GM18508 (cell line): ENCODE results near the gene KIF1B.

Source experiments
- ATAC-seq: cut with Tn5 transposase; IDR thresholded peaks from one replicate; pipeline ENCODE4 v1.9.1; 2021; ENCODE audit warnings: moderate number of reproducible peaks; ENCODE audit not compliant: insufficient read depth, unreplicated experiment

KIF1B gene, protein sequence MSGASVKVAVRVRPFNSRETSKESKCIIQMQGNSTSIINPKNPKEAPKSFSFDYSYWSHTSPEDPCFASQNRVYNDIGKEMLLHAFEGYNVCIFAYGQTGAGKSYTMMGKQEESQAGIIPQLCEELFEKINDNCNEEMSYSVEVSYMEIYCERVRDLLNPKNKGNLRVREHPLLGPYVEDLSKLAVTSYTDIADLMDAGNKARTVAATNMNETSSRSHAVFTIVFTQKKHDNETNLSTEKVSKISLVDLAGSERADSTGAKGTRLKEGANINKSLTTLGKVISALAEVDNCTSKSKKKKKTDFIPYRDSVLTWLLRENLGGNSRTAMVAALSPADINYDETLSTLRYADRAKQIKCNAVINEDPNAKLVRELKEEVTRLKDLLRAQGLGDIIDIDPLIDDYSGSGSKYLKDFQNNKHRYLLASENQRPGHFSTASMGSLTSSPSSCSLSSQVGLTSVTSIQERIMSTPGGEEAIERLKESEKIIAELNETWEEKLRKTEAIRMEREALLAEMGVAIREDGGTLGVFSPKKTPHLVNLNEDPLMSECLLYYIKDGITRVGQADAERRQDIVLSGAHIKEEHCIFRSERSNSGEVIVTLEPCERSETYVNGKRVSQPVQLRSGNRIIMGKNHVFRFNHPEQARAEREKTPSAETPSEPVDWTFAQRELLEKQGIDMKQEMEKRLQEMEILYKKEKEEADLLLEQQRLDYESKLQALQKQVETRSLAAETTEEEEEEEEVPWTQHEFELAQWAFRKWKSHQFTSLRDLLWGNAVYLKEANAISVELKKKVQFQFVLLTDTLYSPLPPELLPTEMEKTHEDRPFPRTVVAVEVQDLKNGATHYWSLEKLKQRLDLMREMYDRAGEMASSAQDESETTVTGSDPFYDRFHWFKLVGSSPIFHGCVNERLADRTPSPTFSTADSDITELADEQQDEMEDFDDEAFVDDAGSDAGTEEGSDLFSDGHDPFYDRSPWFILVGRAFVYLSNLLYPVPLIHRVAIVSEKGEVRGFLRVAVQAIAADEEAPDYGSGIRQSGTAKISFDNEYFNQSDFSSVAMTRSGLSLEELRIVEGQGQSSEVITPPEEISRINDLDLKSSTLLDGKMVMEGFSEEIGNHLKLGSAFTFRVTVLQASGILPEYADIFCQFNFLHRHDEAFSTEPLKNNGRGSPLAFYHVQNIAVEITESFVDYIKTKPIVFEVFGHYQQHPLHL (N-terminal part only)

DNA sequence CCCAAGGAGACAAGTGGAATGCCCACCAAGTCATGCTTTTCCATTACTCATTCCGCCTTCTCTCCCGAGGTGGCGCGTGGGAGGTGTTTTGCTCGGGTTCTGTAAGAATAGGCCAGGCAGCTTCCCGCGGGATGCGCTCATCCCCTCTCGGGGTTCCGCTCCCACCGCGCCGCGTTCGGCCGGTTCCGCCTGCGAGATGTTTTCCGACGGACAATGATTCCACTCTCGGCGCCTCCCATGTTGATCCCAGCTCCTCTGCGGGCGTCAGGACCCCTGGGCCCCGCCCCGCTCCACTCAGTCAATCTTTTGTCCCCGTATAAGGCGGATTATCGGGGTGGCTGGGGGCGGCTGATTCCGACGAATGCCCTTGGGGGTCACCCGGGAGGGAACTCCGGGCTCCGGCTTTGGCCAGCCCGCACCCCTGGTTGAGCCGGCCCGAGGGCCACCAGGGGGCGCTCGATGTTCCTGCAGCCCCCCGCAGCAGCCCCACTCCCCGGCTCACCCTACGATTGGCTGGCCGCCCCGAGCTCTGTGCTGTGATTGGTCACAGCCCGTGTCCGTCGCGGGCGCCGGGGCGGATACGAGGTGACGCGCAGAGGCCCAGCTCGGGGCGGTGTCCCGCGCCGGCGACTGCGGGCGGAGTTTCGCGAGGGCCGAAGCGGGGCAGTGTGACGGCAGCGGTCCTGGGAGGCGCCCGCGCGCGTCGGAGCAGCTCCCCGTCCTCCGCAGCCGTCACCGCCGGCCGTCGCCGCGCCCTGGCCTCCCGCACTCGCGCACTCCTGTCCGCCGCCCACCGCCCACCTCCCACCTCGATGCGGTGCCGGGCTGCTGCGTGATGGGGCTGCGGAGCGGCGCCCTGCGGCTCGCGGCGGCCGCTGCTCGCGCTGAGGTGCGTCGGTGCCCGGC, at the start of gene KIF1B:
Gene KIF1B (plus strand): TSS at position 666 of the 906 bp plus-strand sequence. CDS start 21,759 bp downstream, outside the sequence.
- peak; percentile 79 for ATAC-seq

DNA sequence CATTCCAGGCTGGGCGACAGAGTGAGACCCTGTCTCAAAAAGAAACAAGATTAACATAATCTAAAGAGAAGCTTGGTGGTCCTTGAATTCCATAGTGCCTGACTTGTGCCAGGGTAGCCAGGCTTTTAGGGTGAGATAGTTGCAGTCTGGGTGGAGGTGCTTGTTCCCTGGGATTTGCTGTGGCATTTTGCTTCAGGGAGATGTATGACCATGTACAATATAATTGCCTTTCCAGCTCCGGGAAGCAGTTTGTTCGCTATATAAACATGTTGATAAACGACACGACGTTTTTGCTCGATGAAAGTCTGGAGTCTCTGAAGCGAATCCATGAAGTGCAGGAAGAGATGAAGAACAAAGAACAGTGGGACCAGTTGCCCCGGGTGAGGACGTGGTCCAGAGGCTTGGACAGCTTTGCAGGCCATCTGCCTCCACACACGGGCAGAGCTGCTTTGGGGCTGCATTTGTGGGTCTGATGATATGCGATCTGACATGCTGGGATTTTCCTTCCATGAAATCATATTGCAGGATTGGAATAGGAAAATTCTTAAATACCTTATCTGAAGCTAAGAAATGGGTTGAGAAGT, 49.4 kb upstream of the KIF1B start:
- no peak for ATAC-seq

DNA sequence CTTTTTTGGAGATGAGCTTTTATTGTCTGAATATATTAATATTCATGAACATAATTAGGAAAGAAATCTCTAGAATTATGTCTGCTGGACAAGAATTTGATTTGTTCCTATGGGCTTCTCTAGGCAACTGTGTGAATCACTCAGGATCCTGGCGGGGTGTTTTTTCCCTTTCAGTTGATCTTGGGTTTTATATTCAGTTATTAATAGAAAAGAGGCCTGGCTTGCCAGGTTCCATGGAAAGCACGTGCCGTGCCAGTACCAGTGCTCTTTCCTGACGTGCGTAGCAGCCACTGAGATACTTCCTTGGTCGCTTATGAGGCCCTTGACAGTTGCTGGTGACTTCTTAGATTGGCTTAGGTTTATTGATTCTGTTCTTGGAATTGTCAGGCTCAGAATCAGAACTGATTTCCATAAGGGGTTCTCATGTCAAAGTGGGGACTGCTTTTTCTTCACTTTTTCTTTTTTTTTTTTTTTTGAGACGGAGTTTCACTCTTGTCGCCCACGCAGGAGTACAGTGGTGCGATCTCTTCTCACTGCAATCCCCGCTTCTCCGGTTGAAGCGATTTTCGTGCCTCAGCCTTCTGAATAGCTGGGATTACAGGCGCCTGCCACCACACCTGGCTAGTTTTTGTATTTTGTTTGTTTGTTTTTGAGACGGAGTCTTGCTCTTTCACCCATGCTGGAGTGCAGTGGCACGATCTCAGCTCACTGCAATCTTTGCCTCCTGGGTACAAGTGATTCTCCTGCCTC, 48.7 kb upstream of the KIF1B start:
- no peak for ATAC-seq

DNA sequence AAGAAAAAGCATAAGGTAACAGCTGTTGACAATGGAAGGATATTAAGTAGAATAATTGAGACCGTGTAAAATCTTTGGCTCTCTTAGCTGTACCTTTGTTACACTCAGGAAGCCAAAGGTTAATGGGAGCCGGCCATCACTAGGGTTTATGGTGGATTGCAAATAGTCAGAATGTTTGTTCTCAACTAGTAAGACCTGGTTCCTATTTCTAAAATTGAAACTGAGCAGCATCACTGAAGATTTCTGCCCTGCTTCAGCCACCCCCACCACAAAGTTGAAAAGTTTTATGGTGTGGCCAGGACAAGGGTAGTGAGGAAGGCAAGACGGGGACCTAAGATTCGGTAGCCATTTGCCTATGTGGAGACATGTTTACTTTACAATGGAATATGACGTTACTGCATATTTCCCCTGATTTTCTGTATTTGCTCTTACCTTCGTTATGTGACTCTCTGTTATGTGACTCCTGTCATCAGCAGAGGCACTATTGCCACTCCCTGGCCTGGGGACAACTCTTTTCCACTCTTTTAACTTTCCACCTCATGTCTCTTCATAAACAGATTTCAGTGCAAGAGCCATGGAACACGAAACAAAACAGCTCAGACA, 41.4 kb upstream of the KIF1B start:
- no peak for ATAC-seq

DNA sequence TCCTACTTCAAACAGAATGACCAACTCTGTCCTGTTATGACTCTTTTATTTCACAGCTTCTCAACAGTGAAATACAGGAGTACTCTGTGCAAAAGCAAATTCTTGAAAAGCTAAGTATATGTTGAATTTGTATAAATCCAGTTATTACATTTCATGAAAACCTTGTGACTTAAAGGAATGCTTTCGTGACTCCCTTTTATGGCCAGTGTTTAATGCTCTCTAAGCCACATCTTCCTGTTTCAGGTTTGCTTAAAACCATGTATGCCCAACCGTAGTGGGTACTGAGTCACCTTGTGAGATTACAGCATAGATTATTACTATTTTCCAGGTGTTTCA, 40.2 kb upstream of the KIF1B start:
- no peak for ATAC-seq

DNA sequence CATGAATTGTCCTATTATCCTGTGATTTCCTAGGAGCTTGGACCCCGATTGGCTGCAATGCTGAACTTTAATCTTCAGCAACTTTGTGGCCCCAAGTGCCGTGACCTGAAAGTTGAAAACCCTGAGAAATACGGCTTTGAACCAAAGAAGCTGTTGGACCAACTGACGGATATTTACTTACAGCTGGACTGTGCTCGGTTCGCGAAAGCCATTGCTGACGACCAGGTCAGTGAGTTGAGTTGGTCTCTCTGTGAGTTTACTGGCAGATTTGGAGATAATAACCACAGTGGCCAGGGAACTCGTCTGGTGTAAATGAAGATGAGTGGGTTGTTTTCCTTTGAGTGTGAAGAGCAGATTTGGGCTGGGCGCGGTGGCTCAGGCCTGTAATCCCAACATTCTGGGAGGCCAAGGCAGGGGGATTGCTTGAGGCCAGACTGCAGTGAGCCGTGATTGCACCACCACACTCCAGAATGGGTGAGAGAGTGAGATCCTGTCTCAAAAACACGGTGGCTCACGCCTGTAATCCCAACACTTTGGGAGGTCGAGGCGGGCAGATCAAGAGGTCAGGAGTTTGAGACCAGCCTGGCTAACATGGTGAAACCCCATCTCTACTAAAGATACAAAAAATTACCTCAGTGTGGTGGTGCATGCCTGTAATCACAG, 39.1 kb upstream of the KIF1B start:
- ATAC-seq = no peak

DNA sequence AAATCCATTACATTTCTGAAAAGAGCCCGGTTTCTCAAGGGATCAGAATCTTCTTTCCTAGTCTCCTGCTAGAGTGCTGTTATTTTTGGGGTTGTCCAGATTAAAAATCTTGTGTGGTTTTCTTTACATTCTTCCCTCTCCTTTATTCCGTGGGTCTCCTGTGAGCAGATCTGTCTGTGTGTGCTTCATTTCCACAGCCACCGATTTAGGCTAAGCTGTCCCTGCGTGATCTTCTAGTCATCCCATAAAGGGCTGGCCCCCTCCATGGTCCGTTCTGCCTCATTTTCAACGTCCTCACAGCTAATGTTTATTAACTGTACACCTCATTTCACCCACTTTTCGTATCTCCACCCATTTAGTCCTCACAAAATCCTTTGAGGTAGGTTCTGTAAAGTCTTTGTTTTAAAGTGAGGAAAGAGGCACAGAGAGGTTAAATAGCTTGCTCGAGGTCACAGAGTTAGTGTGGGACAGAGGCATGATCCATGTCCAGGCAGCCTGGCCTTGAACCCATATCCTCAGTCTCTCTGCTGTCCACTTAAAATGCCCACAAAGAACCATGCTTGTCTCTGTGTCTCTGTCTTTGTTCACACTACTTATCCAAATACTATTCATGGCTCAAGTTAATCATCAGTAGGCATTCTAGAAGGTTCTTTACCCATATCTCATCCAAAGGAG, 38.2 kb upstream of the KIF1B start:
- ATAC-seq = no peak

DNA sequence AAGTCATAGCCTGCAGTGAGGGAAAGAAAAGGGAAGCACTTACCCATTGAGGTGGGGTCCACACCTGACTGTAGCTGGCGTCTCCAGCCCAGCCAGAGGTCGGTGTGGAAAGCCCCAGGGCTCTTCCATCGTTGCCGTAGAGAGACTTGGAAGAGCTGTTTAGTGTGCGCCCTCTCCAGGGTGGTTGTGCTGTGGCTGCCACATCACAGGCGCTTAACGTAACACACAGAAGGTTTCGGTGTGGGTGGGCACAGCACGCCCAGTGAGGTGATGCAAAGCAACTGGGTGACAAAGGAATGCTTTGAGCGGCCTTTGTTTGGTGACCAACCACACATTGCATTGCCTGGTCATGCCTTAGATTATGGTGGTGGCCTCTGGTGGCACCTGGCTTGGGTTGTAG, 36.8 kb upstream of the KIF1B start:
- no peak for ATAC-seq

DNA sequence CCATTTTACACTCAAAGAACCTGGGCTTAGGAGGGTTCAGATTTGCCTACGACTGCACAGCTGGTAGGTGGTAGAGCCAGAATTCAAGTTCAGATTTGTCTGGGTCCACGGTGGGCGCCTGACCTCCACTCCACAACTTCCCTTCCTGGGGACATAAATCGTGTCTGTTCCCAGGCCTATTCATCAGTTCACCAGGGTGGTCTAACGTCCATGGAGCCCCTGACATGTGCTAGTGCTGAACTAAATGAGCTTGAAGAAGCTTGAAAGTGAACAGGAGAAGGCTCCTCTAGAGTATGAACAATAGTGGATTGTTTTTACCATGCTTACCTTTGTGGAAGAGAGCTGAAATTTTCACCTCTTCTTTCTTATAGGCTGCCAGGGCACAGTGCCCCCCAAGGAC, 32.5 kb upstream of the KIF1B start:
- no peak for ATAC-seq

DNA sequence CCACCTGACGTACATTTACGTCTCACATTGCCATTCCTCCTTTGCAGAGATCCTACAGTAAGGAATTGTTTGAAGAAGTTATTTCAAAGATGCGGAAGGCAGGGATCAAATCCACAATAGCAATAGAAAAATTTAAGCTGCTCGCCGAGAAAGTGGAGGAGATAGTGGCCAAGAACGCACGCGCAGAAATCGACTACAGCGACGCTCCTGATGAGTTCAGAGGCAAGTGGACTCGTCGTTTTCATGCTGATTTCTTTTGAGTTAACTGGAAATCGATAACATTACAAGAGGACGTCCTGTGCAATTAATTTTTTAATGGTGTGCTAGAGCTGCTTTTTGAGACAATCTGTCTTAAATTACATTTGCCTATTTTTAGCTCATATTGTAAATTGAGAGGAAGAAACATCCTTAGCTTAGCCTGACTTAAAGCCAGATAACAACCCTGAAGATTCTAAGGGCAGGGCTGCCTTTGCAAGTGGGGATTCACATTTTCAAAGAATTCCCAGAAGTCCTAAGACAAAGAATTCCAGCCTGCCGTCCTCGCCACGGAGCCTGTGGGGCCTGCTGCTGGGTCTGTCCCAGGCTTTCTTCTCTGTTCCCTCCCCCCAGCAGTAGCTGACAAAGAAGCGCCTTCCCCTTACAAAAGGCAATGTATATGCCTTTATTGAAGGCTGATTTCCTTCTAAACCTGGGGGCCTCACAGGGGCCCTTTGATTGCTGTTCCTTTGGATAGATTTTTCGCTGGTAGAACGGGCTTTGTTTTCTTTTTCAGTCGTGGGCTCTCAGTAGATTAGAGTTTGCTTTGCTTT, 31.6 kb upstream of the KIF1B start:
- no peak for ATAC-seq

DNA sequence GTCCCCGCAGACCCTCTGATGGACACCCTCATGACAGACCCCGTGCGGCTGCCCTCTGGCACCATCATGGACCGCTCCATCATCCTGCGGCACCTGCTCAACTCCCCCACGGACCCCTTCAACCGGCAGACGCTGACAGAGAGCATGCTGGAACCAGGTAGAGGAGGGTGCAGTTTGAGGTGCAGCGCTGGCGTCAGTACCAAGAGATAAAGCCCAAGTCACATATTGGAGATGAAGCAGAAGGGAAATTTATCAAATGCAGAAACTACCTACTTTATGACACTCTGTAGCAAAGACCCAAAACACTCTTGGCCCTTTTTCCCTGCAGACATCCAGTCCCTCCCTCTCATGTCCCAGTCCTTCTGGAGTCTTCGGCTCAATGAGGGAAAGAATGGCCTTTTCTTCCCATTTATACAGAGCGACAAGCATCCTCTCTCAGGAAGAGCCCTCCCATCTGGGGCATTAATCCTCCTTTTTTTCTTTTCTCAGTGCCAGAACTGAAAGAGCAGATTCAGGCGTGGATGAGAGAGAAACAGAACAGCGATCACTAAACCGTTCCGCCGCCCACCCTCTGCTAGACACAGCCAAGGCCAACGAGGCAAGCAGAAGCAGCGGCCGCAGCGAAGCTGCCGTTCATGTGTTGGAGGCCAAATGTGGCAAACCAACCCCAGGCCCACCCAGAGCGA, 30.8 kb upstream of the KIF1B start:
- ATAC-seq = no peak

DNA sequence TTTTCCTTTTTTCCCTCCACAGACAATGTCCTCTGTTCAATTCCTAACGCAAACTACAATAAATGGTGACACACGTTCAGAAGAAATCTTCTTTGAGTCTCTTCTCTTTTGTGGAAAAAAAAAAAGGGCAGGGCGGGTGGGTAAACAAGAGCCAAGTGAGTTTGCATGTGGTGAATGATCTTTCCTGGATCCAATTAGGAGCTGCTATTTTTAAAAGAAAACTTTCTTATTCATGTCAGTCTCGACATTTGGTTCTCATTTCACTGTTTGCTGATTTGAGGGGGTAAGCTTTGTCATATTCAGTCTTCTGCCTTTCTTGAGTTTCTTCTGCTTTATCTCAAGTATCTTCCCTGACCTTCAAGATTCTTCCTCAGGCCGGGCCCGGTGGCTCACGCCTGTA, 29.2 kb upstream of the KIF1B start:
- ATAC-seq = no peak

DNA sequence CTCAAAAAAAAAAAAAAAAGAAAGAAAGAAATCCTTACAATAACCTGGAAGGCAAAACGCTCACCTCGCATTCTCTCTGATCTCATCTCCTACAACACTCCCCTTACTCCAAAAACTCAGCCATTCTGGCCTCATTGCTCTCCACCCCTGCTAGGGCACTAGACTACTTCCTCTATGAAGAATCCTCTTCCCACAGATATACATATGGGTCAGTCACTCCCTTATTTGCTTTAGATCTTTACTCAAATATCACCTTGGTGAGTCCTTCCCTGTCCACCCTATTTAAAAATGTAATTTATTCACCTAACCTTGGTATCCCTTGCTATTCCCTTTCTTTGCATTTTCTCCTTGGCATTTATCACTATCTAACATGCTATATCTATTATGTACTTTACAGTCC, 24.6 kb upstream of the KIF1B start:
- no peak for ATAC-seq

DNA sequence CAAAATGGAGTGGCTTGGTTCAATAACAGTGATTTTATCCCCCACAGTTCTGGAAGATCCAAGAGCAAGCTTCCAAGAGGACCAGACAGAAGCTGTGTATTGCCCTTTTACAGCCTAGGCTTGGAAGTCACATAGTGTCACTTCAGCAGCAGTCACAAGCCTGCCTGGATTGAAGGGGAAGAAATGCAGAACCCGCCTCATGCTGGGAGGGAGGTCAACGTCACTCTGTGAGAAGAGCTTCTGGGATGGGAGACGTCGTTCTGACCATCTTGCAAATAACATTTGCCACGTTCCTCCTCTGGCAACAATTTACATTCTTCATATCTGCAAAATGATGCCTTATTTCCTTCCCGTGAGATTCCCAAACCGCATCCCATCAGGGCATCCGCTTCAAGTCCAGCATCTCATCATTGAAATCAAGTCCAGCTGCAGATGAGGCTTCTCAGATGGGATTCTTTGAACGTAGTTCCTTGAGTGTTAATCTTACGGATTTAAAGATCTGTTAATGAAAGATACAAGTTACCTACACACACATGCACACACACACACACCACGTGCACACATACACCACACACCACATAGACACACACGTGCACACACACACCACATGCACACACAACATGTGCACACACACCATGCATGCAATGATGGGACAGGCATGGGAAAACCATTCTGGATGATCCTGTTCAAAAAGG, 23.9 kb upstream of the KIF1B start:
- no peak for ATAC-seq

DNA sequence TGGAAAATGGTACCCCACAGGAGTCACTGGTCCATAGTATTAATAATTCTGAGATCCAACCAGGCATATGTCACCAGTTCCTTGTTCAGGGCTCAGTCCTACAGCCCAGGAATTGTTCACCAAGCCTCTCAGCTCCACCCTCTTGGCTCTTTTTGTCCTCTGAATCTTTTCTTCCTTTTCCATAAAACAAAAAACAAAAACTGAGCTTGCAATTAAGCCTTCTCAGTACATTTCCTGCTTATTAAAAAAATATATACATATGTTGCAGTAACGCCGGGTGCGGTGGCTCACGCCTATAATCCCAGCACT, 23.4 kb upstream of the KIF1B start:
- ATAC-seq = no peak
